GM19025 (cell line): ENCODE measurements around the gene NEDD4L.

Experiments
- ATAC-seq: cut with Tn5 transposase; IDR thresholded peaks from one replicate; pipeline ENCODE4 v1.9.1; 2021; ENCODE audit warnings: mild to moderate bottlenecking, low read depth, moderate library complexity; ENCODE audit not compliant: unreplicated experiment

The NEDD4L gene

DNA sequence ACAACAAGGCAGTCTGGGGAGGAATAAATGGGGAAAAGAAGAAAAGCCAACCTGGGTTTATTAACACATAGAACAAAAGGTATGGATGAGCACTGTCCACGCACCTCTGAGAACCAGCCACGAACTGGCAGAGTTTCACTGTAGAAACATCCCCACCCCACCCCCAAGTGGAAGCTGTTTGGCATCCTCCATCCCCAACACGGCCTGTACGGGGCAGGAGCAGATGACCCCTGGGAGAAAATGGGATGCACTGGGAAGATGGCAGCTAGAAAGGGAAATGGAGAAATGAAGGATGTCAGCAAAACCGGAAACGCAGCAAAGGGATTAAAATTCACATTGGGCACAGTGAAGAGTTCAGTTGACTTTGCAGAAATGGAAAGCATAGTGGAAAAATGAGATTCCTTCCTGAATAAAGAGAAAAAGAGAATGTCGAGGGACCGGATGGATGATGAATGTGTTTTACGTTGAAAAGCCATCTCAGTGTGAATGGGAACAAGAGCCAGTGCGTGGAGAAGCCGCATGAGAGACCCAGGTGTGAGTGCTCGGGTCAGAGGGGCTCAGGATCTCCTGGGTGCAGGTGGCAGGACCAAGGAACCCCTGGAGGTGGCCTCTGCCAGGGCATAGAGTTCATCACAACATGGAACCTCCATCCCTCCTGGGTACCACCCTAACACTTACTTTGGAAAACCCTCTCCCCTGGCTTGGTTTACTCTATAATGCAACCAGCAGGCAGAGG is 337.8 kb downstream of the NEDD4L start:
- ATAC-seq, result no peak

DNA sequence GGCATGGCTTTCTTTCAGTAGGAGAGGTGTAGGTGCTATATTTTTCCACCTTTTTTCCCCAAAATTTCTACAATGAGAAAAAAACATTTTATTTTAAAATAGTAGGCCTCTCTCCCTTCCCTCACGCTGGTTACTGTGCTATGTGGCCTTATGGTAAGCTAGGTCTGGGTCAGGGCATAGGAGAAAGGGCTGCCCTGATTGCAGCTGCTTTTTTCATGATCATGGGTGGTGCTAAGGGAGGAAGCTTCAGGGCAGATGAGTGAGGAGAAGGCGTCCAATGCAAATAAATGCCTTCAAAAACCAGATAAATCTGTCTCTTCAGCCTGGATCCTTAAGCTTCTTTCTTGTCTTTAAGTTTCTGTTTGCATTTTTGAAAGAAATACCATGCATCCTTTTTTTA is 338.4 kb downstream of the NEDD4L start:
- ATAC-seq, result no peak

GRCh38 chr18:58385472-58385871 is 341.4 kb downstream of the NEDD4L start:
- ATAC-seq, result no peak

- no peak for ATAC-seq
Observed at GRCh38 chr18:58386780-58387179, 342.8 kb downstream of the NEDD4L start.

DNA sequence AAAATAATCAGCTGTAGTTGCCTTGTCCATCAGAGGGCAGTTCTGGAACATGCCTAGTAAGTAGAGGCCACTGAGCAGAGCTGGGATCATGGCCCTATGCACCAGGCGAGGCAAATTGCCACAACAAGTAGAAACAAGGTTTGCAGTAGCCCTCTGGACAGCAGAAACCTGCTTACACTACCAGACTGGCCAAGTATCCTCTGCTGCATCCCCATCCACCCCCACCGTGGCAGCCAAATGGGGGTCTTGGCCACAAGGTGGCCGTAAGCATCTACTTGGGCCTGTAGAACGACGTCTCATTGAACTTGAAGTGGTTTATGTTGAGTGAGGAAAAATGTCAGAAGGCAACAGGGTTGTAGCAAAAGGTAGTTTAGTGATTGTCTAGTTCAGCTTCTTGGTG is 343.7 kb downstream of the NEDD4L start:
- no peak for ATAC-seq

DNA sequence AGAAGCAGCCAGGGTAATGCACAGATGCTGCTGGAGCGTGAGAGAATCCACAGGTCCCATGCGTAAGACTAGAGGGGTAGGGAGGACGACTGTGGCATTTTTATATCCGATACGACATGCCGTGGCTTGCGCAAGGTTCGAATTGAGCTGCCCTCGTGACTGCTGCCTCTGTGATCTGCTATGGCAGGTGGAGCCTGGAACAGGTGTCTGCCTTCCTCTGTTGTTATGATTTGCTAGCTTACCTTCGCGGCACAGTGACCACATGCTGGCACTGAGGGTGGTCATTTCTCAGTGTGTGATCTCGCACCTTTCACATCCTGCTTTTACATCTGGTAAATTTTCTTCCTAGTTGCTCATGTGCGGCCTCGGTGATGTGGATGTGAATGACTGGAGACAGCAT is 344.7 kb downstream of the NEDD4L start:
- no peak for ATAC-seq

DNA sequence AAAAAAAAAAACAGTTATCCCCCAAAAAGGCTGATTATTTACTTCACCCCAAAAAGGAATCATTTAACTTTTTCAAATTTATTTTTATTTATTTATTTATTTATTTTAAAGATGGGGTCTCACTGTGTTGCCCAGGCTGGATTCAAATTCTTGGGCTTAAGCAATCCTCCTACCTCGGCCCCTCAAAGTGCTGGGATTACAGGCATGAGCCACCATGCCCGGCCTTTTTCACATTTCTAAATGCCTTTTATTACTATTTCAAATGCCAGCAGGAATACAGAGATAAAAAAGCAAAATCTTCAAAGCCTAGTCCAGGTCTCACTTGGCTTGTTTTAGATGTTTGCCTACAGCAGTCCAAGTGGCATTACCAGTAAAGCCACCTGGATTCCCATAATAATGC is 345.7 kb downstream of the NEDD4L start:
- ATAC-seq, result no peak

- no peak for ATAC-seq
Observed at GRCh38 chr18:58390399-58390798, 346.4 kb downstream of the NEDD4L start.

DNA sequence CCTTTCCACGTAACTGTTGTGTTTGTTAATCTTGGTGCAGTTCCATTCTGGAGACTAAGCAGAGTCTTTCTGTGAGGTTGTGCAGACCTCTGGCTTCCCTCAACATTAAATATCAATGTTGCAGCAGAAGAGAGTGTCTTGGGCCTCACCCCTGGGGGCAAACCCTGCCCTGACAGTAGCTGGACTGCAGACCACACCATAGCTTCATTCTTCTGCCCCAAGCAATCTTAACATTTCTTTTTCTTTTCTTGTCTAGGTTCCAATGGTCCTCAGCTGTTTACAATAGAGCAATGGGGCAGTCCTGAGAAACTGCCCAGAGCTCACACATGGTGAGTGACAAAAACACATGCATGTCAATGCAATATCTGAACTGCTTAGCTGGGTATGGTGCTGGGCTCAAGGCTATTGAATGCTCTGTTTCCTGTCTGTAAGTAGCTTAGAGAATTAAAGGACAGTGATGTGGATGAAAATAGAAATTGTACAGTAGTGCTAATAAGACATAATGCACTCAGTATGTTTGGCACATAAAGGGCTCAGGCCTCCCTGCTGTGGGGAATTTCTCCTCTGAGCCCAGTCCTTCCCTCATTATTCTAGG is 347.3 kb downstream of the NEDD4L start:
- ATAC-seq, result no peak

DNA sequence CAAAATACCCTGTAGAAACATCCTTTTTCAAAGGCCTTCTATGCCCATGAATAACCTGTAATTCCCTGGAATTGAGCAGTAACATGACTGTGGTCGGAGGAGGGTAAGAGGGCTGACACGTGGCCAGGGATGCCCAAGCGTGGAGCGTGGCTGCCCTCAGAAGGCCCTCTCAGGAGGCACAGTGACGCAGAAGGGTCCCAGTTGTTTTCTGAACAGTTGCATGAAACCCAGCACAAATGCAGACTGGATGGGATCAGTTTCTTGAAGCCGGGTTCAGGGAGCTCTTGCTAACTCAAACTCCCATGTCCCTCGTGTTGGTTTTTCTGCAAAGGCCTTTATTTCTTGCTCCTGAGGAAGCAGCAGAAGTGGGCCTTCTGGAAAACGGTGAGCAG is 347.9 kb downstream of the NEDD4L start:
- no peak for ATAC-seq

GRCh38 chr18:58392324-58393000 is 348.4 kb downstream of the NEDD4L start:
- ATAC-seq, result no peak

DNA sequence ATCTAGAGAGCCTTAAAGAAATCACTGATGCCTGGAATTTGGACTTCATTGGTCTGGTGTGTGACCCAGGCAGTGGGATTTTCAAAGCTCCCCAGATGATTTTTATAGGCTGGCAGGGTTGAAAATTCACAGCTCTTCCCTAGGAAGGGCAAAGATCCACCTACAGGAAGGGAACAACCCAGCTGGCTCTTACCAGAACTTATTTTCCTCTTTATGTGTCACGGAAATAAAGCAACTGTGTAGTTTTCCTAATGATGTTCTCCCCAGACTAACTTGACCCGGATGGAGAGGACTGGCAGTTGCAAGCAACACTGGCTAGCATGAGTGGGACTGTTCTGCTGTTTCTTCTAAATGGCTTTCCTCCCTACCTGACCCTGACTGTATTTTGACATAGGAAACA is 349.3 kb downstream of the NEDD4L start:
- no peak for ATAC-seq

DNA sequence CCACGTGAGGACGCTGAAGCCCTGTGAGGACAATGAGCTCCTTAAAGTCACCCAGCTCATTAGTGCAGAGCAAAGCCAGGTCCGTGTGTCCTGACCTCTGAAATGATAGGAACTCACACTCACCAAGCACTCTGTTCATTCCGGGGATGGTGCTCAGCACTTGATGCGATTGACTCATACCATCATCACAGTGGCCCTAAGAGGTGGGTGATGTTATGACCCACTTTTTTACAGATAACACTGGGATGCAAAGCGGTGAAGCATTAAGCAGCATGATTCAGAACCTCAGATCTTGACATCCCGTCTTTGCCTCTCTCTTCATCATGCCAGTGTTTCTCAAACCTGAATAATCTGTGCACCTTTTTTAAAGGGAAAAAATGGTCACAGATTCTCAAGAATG is 350.0 kb downstream of the NEDD4L start:
- ATAC-seq, result no peak

- no peak for ATAC-seq
Observed at GRCh38 chr18:58394602-58395425, 350.8 kb downstream of the NEDD4L start.

DNA sequence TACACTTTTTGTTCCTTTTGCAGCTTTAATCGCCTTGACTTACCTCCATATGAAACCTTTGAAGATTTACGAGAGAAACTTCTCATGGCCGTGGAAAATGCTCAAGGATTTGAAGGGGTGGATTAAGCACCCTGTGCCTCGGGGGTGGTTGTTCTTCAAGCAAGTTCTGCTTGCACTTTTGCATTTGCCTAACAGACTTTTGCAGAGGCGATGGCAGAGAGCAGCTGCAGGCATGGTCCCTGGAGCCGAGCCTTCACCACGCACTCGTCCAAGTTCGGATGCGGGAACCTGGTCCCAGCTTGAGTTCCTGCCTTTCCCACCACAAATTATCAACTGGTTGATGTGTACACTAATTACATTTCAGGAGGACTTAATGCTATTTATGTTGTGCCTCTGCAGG is 352.1 kb downstream of the NEDD4L start:
- ATAC-seq, result no peak

DNA sequence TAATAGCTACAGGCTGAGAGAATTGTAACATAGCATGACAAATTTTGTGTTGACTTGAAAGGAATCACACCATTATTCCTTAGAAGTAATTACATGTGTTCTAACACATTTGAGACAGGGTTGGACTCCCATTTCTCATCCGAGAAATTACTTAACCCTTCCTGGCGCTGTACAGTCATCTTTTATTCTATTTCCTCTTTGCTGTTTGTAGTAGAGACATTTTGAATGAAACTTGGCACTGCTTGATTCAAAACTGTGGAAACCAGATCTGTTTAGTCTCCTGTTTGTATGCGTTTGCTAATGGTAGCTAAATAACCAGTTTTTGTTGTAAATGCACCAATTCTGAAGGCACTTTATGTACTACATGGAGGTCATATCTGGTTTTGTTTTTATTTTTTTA is 352.9 kb downstream of the NEDD4L start:
- no peak for ATAC-seq

GRCh38 chr18:58397385-58398132 is 353.5 kb downstream of the NEDD4L start:
- no peak for ATAC-seq

- no peak for ATAC-seq
Observed at GRCh38 chr18:58398648-58399398, 354.8 kb downstream of the NEDD4L start.

GRCh38 chr18:58400331-58400870 is 356.4 kb downstream of the NEDD4L start:
- no peak for ATAC-seq
